HCT116 (cell line): ENCODE measurements around the gene RFPL4A.
"Not testable (repeated sequence)": the region's sequence is repeated elsewhere in the genome, so short reads cannot be mapped to it uniquely, and the experiment has no call there.

Experiments
- CTCF ChIP-seq, 3 experiments: fragments of 200-600 bp in 1 of 3; sonication (generic) in 1 of 3; IDR thresholded peaks in 2 of 3; conservative IDR thresholded peaks in 1 of 3; 2 replicates each; pipeline ENCODE4 v1.5.1; 2012 to 2017; ENCODE audit warnings: low read depth in 2 of 3, low read length in 2 of 3, antibody characterized with exemption in 1 of 3, borderline replicate concordance in 1 of 3, control low read depth in 1 of 3, mild to moderate bottlenecking in 1 of 3, mixed read lengths in 1 of 3, mixed run types in 1 of 3, moderate library complexity in 1 of 3; ENCODE audit not compliant: insufficient read depth in 1 of 3
- POLR2A ChIP-seq: IDR thresholded peaks from 2 replicates; pipeline ENCODE4 v1.7.0; 2011; ENCODE audit warnings: borderline replicate concordance; ENCODE audit not compliant: insufficient read depth, insufficient read length; ENCODE audit errors: extremely low read depth
- POLR2AphosphoS5 ChIP-seq: IDR thresholded peaks from 2 replicates; pipeline ENCODE4 v1.6.1; 2011; ENCODE audit warnings: mild to moderate bottlenecking, low read depth, low read length, moderate library complexity
- TF ChIP-seq, protein P1 (sequence below): IDR thresholded peaks from 2 replicates; pipeline ENCODE4 v1.6.1; 2012

DNA sequence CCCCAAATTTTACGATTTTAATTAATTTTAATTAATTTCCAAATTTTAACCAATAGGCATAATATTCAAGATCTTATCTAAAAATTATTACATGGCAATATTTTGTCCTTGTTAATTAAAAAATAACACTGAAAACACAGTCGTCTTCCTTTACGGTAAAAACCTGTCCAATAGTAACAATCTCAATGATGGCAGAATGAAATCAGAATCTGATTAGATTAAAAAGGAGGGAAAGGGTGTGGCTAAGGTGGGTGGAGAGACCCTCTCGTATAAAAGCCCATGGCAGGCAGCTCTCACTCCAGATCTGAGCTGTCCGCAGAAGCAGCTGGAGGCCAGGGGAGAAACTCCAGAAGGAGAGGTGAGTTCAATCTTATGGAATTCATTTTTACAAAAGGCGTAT lies 9.9 kb downstream of the RFPL4A start, which contains the start of gene RFPL4AL1:
- TF ChIP-seq, protein P1, sequence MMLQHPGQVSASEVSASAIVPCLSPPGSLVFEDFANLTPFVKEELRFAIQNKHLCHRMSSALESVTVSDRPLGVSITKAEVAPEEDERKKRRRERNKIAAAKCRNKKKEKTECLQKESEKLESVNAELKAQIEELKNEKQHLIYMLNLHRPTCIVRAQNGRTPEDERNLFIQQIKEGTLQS, result not testable (repeated sequence)
- not testable (repeated sequence) for TF ChIP-seq CTCF (IDR thresholded peaks at IDR 0.05 in 2 of 3, conservative IDR thresholded peaks at IDR 0.05 in 1 of 3; ENCODE audit: borderline replicate concordance in 1 of 3, insufficient read depth in 1 of 3, low read depth in 2 of 3, low read length in 2 of 3); POLR2A; POLR2AphosphoS5
